ENCODE data around the gene TCAF2. TPM values are rescaled to one million over a fixed set of nuclear protein-coding genes. Genes with fewer than 3 reads are reported as not detected.
"Not testable (repeated sequence)": the region's sequence is repeated elsewhere in the genome, so short reads cannot be mapped to it uniquely, and the experiment has no call there.

TCAF2 gene
- 2.1 TPM for total RNA-seq

DNA sequence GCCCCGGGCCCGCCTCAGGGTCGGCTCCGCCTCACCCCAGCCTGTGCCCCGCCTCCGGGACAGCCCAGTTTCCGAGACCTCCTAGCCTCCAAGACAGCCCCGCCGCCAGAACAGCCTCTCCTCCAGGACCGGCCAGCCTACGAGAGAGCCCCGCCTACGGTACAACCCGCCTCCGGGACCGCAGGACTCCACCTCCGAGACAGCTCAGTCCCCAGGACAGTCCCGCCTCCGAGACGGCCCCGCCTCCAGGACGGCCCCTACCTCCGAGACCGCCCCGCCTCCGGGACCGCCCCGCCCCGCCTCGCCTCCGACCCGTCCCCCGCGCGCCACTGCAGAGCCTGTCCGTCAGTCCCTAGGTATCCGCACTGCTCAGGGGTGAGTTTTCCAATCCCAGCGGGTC lies at the start of gene TCAF2:
TCAF2 (plus strand) TSS at position 329 of the 400 bp plus-strand sequence.
- H3K4me3 ChIP-seq (ENCODE audit: low read length in 3 of 3); H3K36me3 ChIP-seq (ENCODE audit: control insufficient read depth in 3 of 3, insufficient read depth in 3 of 3, low read length in 3 of 3); H3K27ac ChIP-seq (ENCODE audit: low read depth, low read length); H3K27me3 ChIP-seq (ENCODE audit: control insufficient read depth in 3 of 3, insufficient read depth in 3 of 3, low read length in 3 of 3); H3K9me3 ChIP-seq (ENCODE audit: control insufficient read depth in 3 of 3, low read length in 3 of 3); H3K9ac ChIP-seq (ENCODE audit: low read depth in 1 of 3, low read length in 3 of 3); H3K4me1 ChIP-seq (ENCODE audit: control insufficient read depth in 3 of 3, insufficient read depth in 3 of 3, low read length in 3 of 3): not testable (repeated sequence)

DNA sequence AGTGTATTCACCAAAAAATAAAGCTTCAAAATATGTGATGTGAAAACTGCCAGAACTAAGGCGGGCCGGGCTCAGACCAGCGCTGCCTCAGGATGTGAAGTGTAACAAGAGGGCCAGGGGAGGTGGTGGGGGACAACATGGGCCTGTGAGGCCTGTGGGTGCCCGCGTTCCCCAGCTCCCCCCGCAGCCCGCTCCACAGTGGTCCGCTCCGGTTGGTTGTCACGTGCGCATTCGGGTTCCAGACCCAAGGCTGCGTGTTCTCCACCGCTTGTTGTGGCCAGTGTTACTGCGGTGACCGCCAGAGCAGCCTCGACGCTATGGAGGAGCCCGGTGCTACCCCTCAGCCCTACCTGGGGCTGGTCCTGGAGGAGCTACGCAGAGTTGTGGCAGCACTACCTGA lies 49.3 kb upstream of the TCAF2 start, which contains the start of gene CTAGE15:
CTAGE15 (plus strand) TSS at position 301 of the 400 bp plus-strand sequence; CDS start at position 318, 17 bp downstream.
- H3K9ac ChIP-seq (ENCODE audit: low read depth in 1 of 3, low read length in 3 of 3); H3K36me3 ChIP-seq (ENCODE audit: control insufficient read depth in 3 of 3, insufficient read depth in 3 of 3, low read length in 3 of 3); H3K27ac ChIP-seq (ENCODE audit: low read depth, low read length); H3K4me1 ChIP-seq (ENCODE audit: control insufficient read depth in 3 of 3, insufficient read depth in 3 of 3, low read length in 3 of 3); H3K9me3 ChIP-seq (ENCODE audit: control insufficient read depth in 3 of 3, low read length in 3 of 3); H3K4me3 ChIP-seq (ENCODE audit: low read length in 3 of 3); H3K27me3 ChIP-seq (ENCODE audit: control insufficient read depth in 3 of 3, insufficient read depth in 3 of 3, low read length in 3 of 3): not testable (repeated sequence)

- H3K9ac ChIP-seq (ENCODE audit: low read depth in 1 of 3, low read length in 3 of 3); H3K4me1 ChIP-seq (ENCODE audit: control insufficient read depth in 3 of 3, insufficient read depth in 3 of 3, low read length in 3 of 3); H3K36me3 ChIP-seq (ENCODE audit: control insufficient read depth in 3 of 3, insufficient read depth in 3 of 3, low read length in 3 of 3); H3K4me3 ChIP-seq (ENCODE audit: low read length in 3 of 3); H3K27me3 ChIP-seq (ENCODE audit: control insufficient read depth in 3 of 3, insufficient read depth in 3 of 3, low read length in 3 of 3); H3K9me3 ChIP-seq (ENCODE audit: control insufficient read depth in 3 of 3, low read length in 3 of 3); H3K27ac ChIP-seq (ENCODE audit: low read depth, low read length): not testable (repeated sequence)
Measured at GRCh38 chr7:143588183-143588582, 32.6 kb upstream of the TCAF2 start.

GRCh38 chr7:143589897-143590296 lies 30.9 kb upstream of the TCAF2 start:
- not testable (repeated sequence) for H3K27me3 ChIP-seq (ENCODE audit: control insufficient read depth in 3 of 3, insufficient read depth in 3 of 3, low read length in 3 of 3); H3K27ac ChIP-seq (ENCODE audit: low read depth, low read length); H3K4me3 ChIP-seq (ENCODE audit: low read length in 3 of 3); H3K36me3 ChIP-seq (ENCODE audit: control insufficient read depth in 3 of 3, insufficient read depth in 3 of 3, low read length in 3 of 3); H3K9ac ChIP-seq (ENCODE audit: low read depth in 1 of 3, low read length in 3 of 3); H3K4me1 ChIP-seq (ENCODE audit: control insufficient read depth in 3 of 3, insufficient read depth in 3 of 3, low read length in 3 of 3); H3K9me3 ChIP-seq (ENCODE audit: control insufficient read depth in 3 of 3, low read length in 3 of 3)

GRCh38 chr7:143598086-143598485 lies 22.7 kb upstream of the TCAF2 start:
- not testable (repeated sequence) for H3K9me3 ChIP-seq (ENCODE audit: control insufficient read depth in 3 of 3, low read length in 3 of 3); H3K27ac ChIP-seq (ENCODE audit: low read depth, low read length); H3K4me1 ChIP-seq (ENCODE audit: control insufficient read depth in 3 of 3, insufficient read depth in 3 of 3, low read length in 3 of 3); H3K4me3 ChIP-seq (ENCODE audit: low read length in 3 of 3); H3K27me3 ChIP-seq (ENCODE audit: control insufficient read depth in 3 of 3, insufficient read depth in 3 of 3, low read length in 3 of 3); H3K36me3 ChIP-seq (ENCODE audit: control insufficient read depth in 3 of 3, insufficient read depth in 3 of 3, low read length in 3 of 3); H3K9ac ChIP-seq (ENCODE audit: low read depth in 1 of 3, low read length in 3 of 3)

GRCh38 chr7:143603549-143603948 lies 17.2 kb upstream of the TCAF2 start:
- not testable (repeated sequence) for H3K27ac ChIP-seq (ENCODE audit: low read depth, low read length); H3K4me1 ChIP-seq (ENCODE audit: control insufficient read depth in 3 of 3, insufficient read depth in 3 of 3, low read length in 3 of 3)

DNA sequence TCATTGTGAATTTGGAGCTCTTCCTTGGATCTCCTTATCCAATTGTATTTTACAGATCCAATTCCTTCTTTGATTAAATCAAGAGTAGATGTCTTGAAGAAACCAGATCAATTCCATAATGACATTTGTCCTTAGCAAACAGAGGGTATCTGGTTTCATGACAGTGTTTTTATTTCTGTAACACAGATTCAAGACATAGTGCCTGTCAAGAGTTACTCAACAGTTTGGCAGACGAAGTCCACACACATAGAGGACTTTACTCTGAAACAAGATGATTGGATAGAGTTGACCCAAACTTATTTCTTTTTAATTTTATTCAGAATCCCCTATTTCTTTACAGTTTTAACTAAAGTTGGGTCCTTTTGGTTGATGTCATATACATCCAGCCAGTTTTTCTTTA lies 14.7 kb upstream of the TCAF2 start:
- not testable (repeated sequence) for H3K27me3 ChIP-seq (ENCODE audit: control insufficient read depth in 3 of 3, insufficient read depth in 3 of 3, low read length in 3 of 3); H3K36me3 ChIP-seq (ENCODE audit: control insufficient read depth in 3 of 3, insufficient read depth in 3 of 3, low read length in 3 of 3); H3K4me3 ChIP-seq (ENCODE audit: low read length in 3 of 3); H3K9me3 ChIP-seq (ENCODE audit: control insufficient read depth in 3 of 3, low read length in 3 of 3); H3K4me1 ChIP-seq (ENCODE audit: control insufficient read depth in 3 of 3, insufficient read depth in 3 of 3, low read length in 3 of 3); H3K9ac ChIP-seq (ENCODE audit: low read depth in 1 of 3, low read length in 3 of 3); H3K27ac ChIP-seq (ENCODE audit: low read depth, low read length)

More at GRCh38 chr7:143603549-143603948, 17.2 kb upstream of the TCAF2 start:
- not testable (repeated sequence) for H3K9ac ChIP-seq (ENCODE audit: low read depth in 1 of 3, low read length in 3 of 3); H3K4me3 ChIP-seq (ENCODE audit: low read length in 3 of 3); H3K36me3 ChIP-seq (ENCODE audit: control insufficient read depth in 3 of 3, insufficient read depth in 3 of 3, low read length in 3 of 3); H3K9me3 ChIP-seq (ENCODE audit: control insufficient read depth in 3 of 3, low read length in 3 of 3); H3K27me3 ChIP-seq (ENCODE audit: control insufficient read depth in 3 of 3, insufficient read depth in 3 of 3, low read length in 3 of 3)

- not testable (repeated sequence) for H3K9me3 ChIP-seq (ENCODE audit: control insufficient read depth in 3 of 3, low read length in 3 of 3); H3K27me3 ChIP-seq (ENCODE audit: control insufficient read depth in 3 of 3, insufficient read depth in 3 of 3, low read length in 3 of 3); H3K4me1 ChIP-seq (ENCODE audit: control insufficient read depth in 3 of 3, insufficient read depth in 3 of 3, low read length in 3 of 3); H3K4me3 ChIP-seq (ENCODE audit: low read length in 3 of 3); H3K27ac ChIP-seq (ENCODE audit: low read depth, low read length); H3K9ac ChIP-seq (ENCODE audit: low read depth in 1 of 3, low read length in 3 of 3); H3K36me3 ChIP-seq (ENCODE audit: control insufficient read depth in 3 of 3, insufficient read depth in 3 of 3, low read length in 3 of 3)
Measured at GRCh38 chr7:143615545-143615944, 5.2 kb upstream of the TCAF2 start.

GRCh38 chr7:143617204-143617603 lies 3.6 kb upstream of the TCAF2 start:
- H3K36me3 ChIP-seq (ENCODE audit: control insufficient read depth in 3 of 3, insufficient read depth in 3 of 3, low read length in 3 of 3); H3K27ac ChIP-seq (ENCODE audit: low read depth, low read length); H3K9me3 ChIP-seq (ENCODE audit: control insufficient read depth in 3 of 3, low read length in 3 of 3); H3K27me3 ChIP-seq (ENCODE audit: control insufficient read depth in 3 of 3, insufficient read depth in 3 of 3, low read length in 3 of 3); H3K4me1 ChIP-seq (ENCODE audit: control insufficient read depth in 3 of 3, insufficient read depth in 3 of 3, low read length in 3 of 3); H3K4me3 ChIP-seq (ENCODE audit: low read length in 3 of 3); H3K9ac ChIP-seq (ENCODE audit: low read depth in 1 of 3, low read length in 3 of 3): not testable (repeated sequence)

- H3K36me3 ChIP-seq (ENCODE audit: control insufficient read depth in 3 of 3, insufficient read depth in 3 of 3, low read length in 3 of 3) = not testable (repeated sequence)
Measured at GRCh38 chr7:143620058-143620457, 716 bp upstream of the TCAF2 start.

GRCh38 chr7:143621175-143621574 lies 401 bp downstream of the TCAF2 start:
- not testable (repeated sequence) for H3K36me3 ChIP-seq (ENCODE audit: control insufficient read depth in 3 of 3, insufficient read depth in 3 of 3, low read length in 3 of 3); H3K4me1 ChIP-seq (ENCODE audit: control insufficient read depth in 3 of 3, insufficient read depth in 3 of 3, low read length in 3 of 3); H3K4me3 ChIP-seq (ENCODE audit: low read length in 3 of 3); H3K9ac ChIP-seq (ENCODE audit: low read depth in 1 of 3, low read length in 3 of 3); H3K9me3 ChIP-seq (ENCODE audit: control insufficient read depth in 3 of 3, low read length in 3 of 3); H3K27ac ChIP-seq (ENCODE audit: low read depth, low read length); H3K27me3 ChIP-seq (ENCODE audit: control insufficient read depth in 3 of 3, insufficient read depth in 3 of 3, low read length in 3 of 3)

More at GRCh38 chr7:143620058-143620457, 716 bp upstream of the TCAF2 start:
- not testable (repeated sequence) for H3K4me3 ChIP-seq (ENCODE audit: low read length in 3 of 3); H3K4me1 ChIP-seq (ENCODE audit: control insufficient read depth in 3 of 3, insufficient read depth in 3 of 3, low read length in 3 of 3); H3K27ac ChIP-seq (ENCODE audit: low read depth, low read length); H3K27me3 ChIP-seq (ENCODE audit: control insufficient read depth in 3 of 3, insufficient read depth in 3 of 3, low read length in 3 of 3); H3K9ac ChIP-seq (ENCODE audit: low read depth in 1 of 3, low read length in 3 of 3); H3K9me3 ChIP-seq (ENCODE audit: control insufficient read depth in 3 of 3, low read length in 3 of 3)
